ENCODE results near the gene CCL18. TPM values are rescaled to one million over a fixed set of nuclear protein-coding genes. Genes with fewer than 3 reads are reported as not detected.

Gene CCL18
- total RNA-seq, 2 donors from 2014 or later, result not detected

DNA sequence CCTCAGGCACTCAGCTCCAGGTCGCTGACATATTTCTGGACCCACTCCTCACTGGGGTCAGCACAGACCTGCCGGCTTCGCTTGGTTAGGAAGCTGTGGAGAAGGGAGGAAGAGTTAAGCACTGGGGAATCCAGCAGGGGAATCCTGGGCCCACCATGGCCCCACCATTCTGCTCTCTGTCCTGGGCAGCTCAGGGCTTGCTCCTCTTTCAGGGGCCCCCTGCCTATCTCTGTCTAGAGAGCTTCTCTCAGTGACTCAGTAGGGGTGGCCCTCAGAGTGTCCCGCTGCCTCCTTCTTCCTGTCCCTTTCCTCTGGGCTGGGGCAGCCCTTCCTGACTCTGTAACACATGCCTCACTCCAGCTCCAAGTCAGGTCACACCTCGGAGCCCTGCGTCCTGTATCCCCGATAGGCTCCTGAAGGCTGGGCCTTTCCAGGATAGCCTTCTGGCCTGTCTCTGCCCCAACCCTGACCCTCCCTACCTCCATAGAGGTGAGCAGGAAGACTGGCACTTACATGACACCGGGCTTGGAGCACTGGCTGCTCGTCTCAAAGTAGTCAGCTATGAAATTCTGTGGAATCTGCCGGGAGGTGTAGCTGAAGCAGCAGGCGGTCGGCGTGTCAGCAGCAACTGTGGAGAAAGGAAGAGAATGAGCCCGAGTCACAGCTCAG, 24.7 kb downstream of the CCL18 start:
- Mint-ChIP-seq H3K27me3 (ENCODE audit: insufficient read depth) (peaks cover 8% of the 10 kb centered on the region), H3K9me3 (no peaks in the 10 kb centered on the region), H3K4me1 (peaks cover 7% of the 10 kb centered on the region), H3K36me3 (ENCODE audit: low read depth) (no peaks in the 10 kb centered on the region), H3K4me3 (no peak overlapping the region), H3K27ac (no peak overlapping the region)
- no peaks in the 10 kb centered on the region for H3K4me1 ChIP-seq (ENCODE audit: control insufficient read depth, insufficient read depth, low read length)
- TF ChIP-seq, protein P1, sequence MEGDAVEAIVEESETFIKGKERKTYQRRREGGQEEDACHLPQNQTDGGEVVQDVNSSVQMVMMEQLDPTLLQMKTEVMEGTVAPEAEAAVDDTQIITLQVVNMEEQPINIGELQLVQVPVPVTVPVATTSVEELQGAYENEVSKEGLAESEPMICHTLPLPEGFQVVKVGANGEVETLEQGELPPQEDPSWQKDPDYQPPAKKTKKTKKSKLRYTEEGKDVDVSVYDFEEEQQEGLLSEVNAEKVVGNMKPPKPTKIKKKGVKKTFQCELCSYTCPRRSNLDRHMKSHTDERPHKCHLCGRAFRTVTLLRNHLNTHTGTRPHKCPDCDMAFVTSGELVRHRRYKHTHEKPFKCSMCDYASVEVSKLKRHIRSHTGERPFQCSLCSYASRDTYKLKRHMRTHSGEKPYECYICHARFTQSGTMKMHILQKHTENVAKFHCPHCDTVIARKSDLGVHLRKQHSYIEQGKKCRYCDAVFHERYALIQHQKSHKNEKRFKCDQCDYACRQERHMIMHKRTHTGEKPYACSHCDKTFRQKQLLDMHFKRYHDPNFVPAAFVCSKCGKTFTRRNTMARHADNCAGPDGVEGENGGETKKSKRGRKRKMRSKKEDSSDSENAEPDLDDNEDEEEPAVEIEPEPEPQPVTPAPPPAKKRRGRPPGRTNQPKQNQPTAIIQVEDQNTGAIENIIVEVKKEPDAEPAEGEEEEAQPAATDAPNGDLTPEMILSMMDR (conservative IDR thresholded peaks at IDR 0.05), result no peak
- H3K27me3 ChIP-seq (ENCODE audit: control insufficient read depth, insufficient read depth, low read length, poor library complexity, severe bottlenecking), result no peaks in the 10 kb centered on the region
- no peak overlapping the region for H3K27ac ChIP-seq (ENCODE audit: low read depth, low read length)
- H3K9ac ChIP-seq (ENCODE audit: extremely low read depth, low read length, poor library complexity, severe bottlenecking), result no peak overlapping the region
- H3K9me3 ChIP-seq (ENCODE audit: control insufficient read depth, low read length), result no peaks in the 10 kb centered on the region
- H3K36me3 ChIP-seq (ENCODE audit: control insufficient read depth, insufficient read depth, low read length), result no peaks in the 10 kb centered on the region
- 84 to 88% methylated on average over 4 to 14 of the region's 14 CpGs for WGBS, 2 experiments (ENCODE audit: insufficient coverage in 1 of 2, insufficient read length in 1 of 2)
- DNase-seq, result peak; percentile 74
- H3K4me3 ChIP-seq (ENCODE audit: low read length), result no peak overlapping the region

DNA sequence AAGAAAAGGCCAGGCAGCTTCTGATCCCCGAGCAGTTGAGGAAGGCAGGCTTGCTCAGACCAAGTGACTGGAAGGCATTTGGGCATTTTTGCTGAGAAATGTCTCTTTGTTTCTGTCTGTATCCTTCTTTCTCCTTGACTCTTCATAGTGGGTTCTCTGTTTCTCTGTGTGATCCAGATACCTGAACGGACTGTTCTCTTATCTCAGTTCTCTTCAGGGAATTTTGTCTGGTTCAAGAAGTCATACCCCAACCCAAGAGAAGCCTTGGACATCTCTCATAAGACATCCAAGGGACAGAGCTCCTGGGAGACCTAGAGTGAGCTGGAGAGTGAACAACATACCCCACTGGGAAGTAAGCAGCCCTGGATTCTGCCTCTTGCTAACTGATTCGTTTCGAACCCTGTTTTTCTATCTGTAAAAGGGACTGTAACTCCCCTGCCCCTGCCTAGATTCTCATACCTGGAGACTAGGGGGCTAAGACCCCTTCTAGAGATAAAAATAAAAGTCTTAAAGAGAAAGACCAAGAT, 25.3 kb downstream of the CCL18 start:
- Mint-ChIP-seq H3K27me3 (ENCODE audit: insufficient read depth) (peaks cover 8% of the 10 kb centered on the region), H3K36me3 (ENCODE audit: low read depth) (no peaks in the 10 kb centered on the region), H3K9me3 (no peaks in the 10 kb centered on the region), H3K4me3 (no peak overlapping the region), H3K27ac (no peak overlapping the region), H3K4me1 (peaks cover 4% of the 10 kb centered on the region)
- Histone ChIP-seq H3K27ac (ENCODE audit: low read depth, low read length) (no peak overlapping the region), H3K9me3 (ENCODE audit: control insufficient read depth, low read length) (no peaks in the 10 kb centered on the region), H3K27me3 (ENCODE audit: control insufficient read depth, insufficient read depth, low read length, poor library complexity, severe bottlenecking) (no peaks in the 10 kb centered on the region), H3K36me3 (ENCODE audit: control insufficient read depth, insufficient read depth, low read length) (no peaks in the 10 kb centered on the region), H3K4me3 (ENCODE audit: low read length) (no peak overlapping the region), H3K9ac (ENCODE audit: extremely low read depth, low read length, poor library complexity, severe bottlenecking) (no peak overlapping the region), H3K4me1 (ENCODE audit: control insufficient read depth, insufficient read depth, low read length) (no peaks in the 10 kb centered on the region)
- 90 to 92% methylated on average over 4 of the region's 4 CpGs for WGBS, 2 experiments (ENCODE audit: insufficient coverage in 1 of 2, insufficient read length in 1 of 2)
- no peak for DNase-seq
- TF ChIP-seq, protein P1 (conservative IDR thresholded peaks at IDR 0.05), result no peak

DNA sequence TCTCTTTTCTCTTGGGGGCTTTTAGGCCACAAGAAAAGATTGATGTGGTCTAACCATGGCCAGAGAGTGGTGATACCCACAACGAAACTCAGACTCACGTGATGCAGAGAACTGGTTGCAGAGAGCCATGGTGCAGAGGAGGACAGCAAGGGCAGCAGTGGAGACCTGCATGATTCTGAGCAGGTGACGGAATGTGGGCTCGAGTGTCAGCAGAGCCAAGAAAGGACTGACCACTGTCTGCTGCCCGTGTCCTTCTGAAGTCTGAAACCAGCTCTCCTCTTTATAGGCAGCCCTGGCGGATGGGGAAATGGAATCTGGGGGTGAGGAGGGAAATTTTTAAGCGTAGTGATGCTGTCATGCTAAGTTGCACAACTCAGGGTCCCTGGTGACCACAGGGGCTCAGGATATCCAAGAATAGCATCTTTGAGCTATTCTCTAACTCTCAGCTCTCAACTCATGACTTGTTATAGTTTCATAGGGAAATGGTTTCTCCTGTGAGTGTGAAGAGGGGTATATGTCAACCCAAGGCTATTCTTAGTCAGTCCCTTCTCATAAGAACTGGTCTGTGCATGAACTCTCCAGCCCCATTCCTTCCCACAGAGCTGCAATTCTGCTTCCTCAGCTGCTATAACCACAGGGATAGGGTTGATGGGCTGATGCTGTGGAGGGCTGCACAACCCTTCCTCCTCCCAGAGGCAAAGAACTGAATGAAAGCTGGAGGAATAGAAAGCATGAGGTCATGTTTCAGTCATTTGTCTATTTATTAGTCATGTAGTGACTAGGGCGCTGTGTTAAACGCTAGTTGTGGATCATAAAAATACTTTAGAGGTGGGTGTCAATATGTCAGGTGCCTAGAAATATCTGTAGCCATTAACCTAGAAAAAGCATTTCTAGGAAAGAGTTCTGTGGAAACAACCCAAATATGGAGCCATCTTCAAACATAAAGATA, 26.1 kb downstream of the CCL18 start, which contains the start of gene CCL3:
TSS of gene CCL3 (minus strand) at position 256 of the 949 bp plus-strand sequence. CDS start at position 171, 85 bp downstream.
- H3K4me1 ChIP-seq (ENCODE audit: control insufficient read depth, insufficient read depth, low read length), result no peaks in the 10 kb centered on the region
- H3K4me1 Mint-ChIP-seq, result no peaks in the 10 kb centered on the region
- H3K9me3 Mint-ChIP-seq, result no peaks in the 10 kb centered on the region
- H3K9me3 ChIP-seq (ENCODE audit: control insufficient read depth, low read length), result no peaks in the 10 kb centered on the region
- H3K27ac ChIP-seq (ENCODE audit: low read depth, low read length), result no peak within 1 kb of the TSS
- H3K36me3 ChIP-seq (ENCODE audit: control insufficient read depth, insufficient read depth, low read length), result no peaks in the 10 kb centered on the region
- no peak within 1 kb of the TSS for H3K4me3 ChIP-seq (ENCODE audit: low read length)
- no peaks in the 10 kb centered on the region for H3K36me3 Mint-ChIP-seq (ENCODE audit: low read depth)
- no peak within 1 kb of the TSS for H3K9ac ChIP-seq (ENCODE audit: extremely low read depth, low read length, poor library complexity, severe bottlenecking)
- peaks cover 9% of the 10 kb centered on the region for H3K27me3 Mint-ChIP-seq (ENCODE audit: insufficient read depth)
- WGBS, 2 experiments (ENCODE audit: insufficient coverage in 1 of 2, insufficient read length in 1 of 2), result 92 to 96% methylated on average over 7 to 9 of the region's 9 CpGs
- no peak within 1 kb of the TSS for H3K4me3 Mint-ChIP-seq
- H3K27ac Mint-ChIP-seq, result no peak within 1 kb of the TSS
- TF ChIP-seq, protein P1 (conservative IDR thresholded peaks at IDR 0.05), result no peak
- no peak for DNase-seq
- H3K27me3 ChIP-seq (ENCODE audit: control insufficient read depth, insufficient read depth, low read length, poor library complexity, severe bottlenecking), result no peaks in the 10 kb centered on the region

Data from endodermal cell (in vitro differentiated cells).